Measurements from ENCODE around the gene ARHGDIG.

DNA sequence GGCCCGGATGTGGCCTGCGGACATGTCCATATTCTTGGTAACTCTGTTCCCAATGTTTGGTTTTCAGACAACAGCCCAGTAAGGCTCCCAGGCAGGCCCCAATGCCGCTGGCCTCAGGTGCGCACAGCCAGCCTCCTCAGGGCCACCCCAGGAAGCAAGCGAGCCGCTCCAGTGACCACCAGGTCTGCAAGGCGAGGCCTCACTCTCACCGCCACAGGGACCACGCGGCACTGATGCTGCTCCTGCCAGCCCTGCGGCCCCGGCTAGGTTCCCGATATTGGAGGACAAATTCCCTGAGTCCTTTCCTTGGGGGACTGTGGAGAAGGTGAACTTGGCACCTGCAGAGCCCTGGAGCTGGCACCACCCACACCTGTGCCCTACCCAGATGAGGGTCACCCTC is 21.6 kb downstream of the ARHGDIG start:
- TF ChIP-seq POLR2A (IDR thresholded peaks at IDR 0.05; ENCODE audit: low read depth, low read length) (no peak), SPI1 (IDR thresholded peaks at IDR 0.05; ENCODE audit: low read depth, low read length) (no peak)
